Tibial artery (tissue), 4 donors: ENCODE results near the gene NUDT16L1.

Experiments used
- DNase-seq, 2 donors: peaks; one replicate each; pipeline ENCODE4 v3.0.0-alpha.2; 2019
- H3K27ac ChIP-seq, 2 donors: fragments of 200-600 bp; sonication (generic) in 1 of 2; 1 replicate in 1 of 2; 2 replicates in 1 of 2; pipeline ENCODE4 v1.5.1; 2018 to 2019; ENCODE audit warnings: mild to moderate bottlenecking in 1 of 2
- H3K27me3 ChIP-seq, 2 donors: fragments of 200-600 bp; sonication (generic) in 1 of 2; one replicate each; pipeline versions ENCODE4 v1.5.1 to v1.6.0; 2016 to 2019
- H3K36me3 ChIP-seq, 3 donors: fragments of 200-600 bp; sonication (generic) in 2 of 3; one replicate each; pipeline ENCODE4 v1.5.1; 2016 to 2019; ENCODE audit warnings: mild to moderate bottlenecking in 2 of 3
- H3K4me1 ChIP-seq, 4 donors: fragments of 200-600 bp; sonication (generic) in 2 of 4; 1 replicate in 3 of 4; 2 replicates in 1 of 4; pipeline ENCODE4 v1.5.1; 2016 to 2019
- H3K4me3 ChIP-seq, 2 donors: fragments of 200-600 bp; sonication (generic) in 1 of 2; 1 replicate in 1 of 2; 2 replicates in 1 of 2; pipeline ENCODE4 v1.5.1; 2018 to 2019; ENCODE audit warnings: mild to moderate bottlenecking in 2 of 2
- H3K9me3 ChIP-seq, 3 donors: fragments of 200-600 bp; sonication (generic) in 1 of 3; one replicate each; pipeline ENCODE4 v1.5.1; 2016 to 2019
- intact Hi-C: fragments of 100-400 bp; cut with DNase I; formaldehyde crosslinking; loops from one replicate; pipeline ENCODE4 v1.15.0; 2023; ENCODE audit warnings: low total_unique reads
- TF ChIP-seq, protein P1 (sequence below), 2 experiments: fragments of 200-600 bp in 1 of 2; fragments of 450-650 bp in 1 of 2; IDR thresholded peaks; one replicate each; pipeline ENCODE4 v1.5.1; 2017 to 2019; ENCODE audit warnings: antibody characterized with exemption in 2 of 2, mild to moderate bottlenecking in 1 of 2, moderate library complexity in 1 of 2

Gene NUDT16L1

DNA sequence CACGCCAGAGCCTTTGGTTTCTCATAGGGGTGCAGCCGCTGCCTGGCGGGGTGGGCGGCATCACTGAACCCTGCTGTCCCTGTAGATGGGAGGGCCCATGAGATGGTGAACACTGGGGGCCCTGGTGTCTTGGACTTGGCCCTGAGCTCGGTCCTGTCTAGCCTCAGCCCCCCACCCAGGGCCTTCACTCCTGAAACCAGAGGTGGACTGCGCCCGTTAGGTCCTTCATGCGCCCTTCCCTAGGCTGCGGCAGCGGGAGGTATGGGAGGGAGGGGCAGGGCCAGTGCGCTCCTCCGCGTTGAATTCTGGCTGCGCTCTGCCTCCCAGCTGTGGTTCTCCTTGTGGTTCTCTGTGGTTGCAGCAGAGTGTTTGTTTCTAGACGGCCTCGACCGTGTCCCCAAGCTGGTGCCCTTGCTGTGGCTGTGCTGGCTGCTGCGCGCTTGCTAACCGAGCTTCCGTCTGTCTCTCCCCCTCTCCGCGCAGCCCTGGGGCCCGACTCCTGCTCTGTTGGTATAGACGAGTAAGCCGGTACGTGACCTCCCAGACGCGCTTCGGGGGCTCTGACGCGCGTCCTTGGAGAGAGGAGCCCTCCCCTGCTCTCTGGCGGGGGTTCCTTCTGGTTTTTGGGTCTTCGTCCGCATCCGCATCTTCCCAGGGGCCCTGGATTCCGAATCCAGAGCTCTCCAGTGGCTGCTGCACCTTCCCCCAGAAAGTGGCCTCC, 7.4 kb upstream of the NUDT16L1 start:
- DNase-seq: no peak
- TF ChIP-seq, protein P1, sequence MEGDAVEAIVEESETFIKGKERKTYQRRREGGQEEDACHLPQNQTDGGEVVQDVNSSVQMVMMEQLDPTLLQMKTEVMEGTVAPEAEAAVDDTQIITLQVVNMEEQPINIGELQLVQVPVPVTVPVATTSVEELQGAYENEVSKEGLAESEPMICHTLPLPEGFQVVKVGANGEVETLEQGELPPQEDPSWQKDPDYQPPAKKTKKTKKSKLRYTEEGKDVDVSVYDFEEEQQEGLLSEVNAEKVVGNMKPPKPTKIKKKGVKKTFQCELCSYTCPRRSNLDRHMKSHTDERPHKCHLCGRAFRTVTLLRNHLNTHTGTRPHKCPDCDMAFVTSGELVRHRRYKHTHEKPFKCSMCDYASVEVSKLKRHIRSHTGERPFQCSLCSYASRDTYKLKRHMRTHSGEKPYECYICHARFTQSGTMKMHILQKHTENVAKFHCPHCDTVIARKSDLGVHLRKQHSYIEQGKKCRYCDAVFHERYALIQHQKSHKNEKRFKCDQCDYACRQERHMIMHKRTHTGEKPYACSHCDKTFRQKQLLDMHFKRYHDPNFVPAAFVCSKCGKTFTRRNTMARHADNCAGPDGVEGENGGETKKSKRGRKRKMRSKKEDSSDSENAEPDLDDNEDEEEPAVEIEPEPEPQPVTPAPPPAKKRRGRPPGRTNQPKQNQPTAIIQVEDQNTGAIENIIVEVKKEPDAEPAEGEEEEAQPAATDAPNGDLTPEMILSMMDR (IDR thresholded peaks at IDR 0.05): no peak
- intact Hi-C loops: loop anchor here (2.0 kb wide), 1 partner anchor 75 kb away; no protein-coding TSS in a partner anchor
- Histone ChIP-seq H3K4me1 (peaks cover 0 to 4% (median 0%) of the 10 kb centered on the region in 4 donors), H3K4me3 (no peak overlapping the region), H3K9me3 (no peaks in the 10 kb centered on the region), H3K36me3 (peaks cover 21 to 100% (median 78%) of the 10 kb centered on the region in 3 donors), H3K27me3 (no peaks in the 10 kb centered on the region), H3K27ac (no peak overlapping the region)

DNA sequence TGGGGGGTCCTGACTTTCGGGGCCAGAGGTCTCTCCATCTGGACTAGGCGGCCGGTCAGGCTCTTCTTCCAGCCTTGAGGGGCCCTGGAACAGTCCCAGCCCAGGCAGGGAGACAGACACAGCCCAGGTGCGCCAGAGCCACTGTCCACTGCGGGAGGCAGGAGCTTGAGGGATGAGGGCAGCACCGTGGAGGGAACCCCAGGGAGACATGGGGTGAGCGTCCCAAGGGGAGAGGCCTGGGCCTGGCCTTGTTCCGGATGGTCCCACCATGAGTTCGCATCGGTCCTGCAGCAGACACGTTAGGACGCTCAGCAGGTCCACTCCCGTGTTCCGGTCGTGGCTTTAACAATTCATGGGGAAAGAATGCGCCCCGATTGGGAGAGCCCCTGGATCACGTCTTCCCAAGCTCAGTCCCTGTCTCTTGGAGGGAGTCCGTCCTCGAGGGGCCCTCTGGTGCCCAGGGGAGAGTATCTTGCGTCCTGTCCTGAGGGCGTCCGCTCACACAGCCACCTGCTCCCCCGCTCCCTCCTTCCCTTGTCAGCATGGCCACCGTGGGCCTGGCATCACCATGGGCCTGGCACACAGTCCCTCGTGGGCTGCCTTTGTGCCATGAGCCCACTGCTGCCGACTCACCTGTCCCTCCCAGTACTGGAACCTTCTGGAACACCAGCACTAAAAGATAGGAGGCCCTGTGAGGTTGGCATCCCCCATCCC, 6.7 kb upstream of the NUDT16L1 start:
- TF ChIP-seq, protein P1 (IDR thresholded peaks at IDR 0.05): no peak

DNA sequence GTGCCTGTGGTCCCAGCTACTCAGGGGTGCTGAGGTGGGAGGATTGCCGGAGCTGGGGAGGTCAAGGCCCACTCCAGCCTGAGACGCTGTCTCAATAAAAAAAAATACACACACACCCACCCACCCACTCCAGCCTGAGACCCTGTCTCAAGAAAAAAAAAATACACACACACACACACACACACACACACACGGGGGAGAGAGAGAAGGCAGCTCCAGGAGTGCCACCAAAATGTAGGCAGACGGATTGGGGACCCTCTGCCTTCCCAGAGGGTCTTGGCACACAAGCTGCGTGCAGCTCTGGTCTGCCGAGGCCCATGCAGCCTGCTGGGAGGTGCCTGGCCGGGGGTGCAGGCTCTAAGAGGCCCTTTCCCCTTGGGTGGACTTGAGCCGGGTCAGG, 5.9 kb upstream of the NUDT16L1 start:
- peaks cover 21 to 85% (median 64%) of the 10 kb centered on the region in 3 donors for H3K36me3 ChIP-seq
- no peaks in the 10 kb centered on the region for H3K9me3 ChIP-seq
- H3K27ac ChIP-seq: no peak overlapping the region
- TF ChIP-seq, protein P1 (IDR thresholded peaks at IDR 0.05): no peak
- no peak for DNase-seq
- no peaks in the 10 kb centered on the region for H3K27me3 ChIP-seq
- intact Hi-C loops: no loop called here
- H3K4me1 ChIP-seq: peaks cover 0 to 5% (median 1%) of the 10 kb centered on the region in 4 donors
- H3K4me3 ChIP-seq: no peak overlapping the region

More for the DNA sequence above, 6.7 kb upstream of the NUDT16L1 start:
- H3K27me3 ChIP-seq: no peaks in the 10 kb centered on the region
- H3K27ac ChIP-seq: no peak overlapping the region
- intact Hi-C loops: no loop called here
- H3K4me1 ChIP-seq: no peaks in the 10 kb centered on the region
- no peak overlapping the region for H3K4me3 ChIP-seq
- H3K9me3 ChIP-seq: no peaks in the 10 kb centered on the region
- H3K36me3 ChIP-seq: peaks cover 21 to 92% (median 71%) of the 10 kb centered on the region in 3 donors
- no peak for DNase-seq

- Histone ChIP-seq H3K36me3 (peaks cover 16 to 78% (median 57%) of the 10 kb centered on the region in 3 donors), H3K27ac (no peak overlapping the region), H3K4me3 (no peak overlapping the region), H3K4me1 (peaks cover 0 to 12% (median 5%) of the 10 kb centered on the region in 4 donors), H3K9me3 (no peaks in the 10 kb centered on the region), H3K27me3 (no peaks in the 10 kb centered on the region)
- TF ChIP-seq, protein P1 (IDR thresholded peaks at IDR 0.05): no peak
- intact Hi-C loops: no loop called here
- peak in 1 of 2 donors; percentile 65 for DNase-seq
These were observed 5.3 kb upstream of the NUDT16L1 start for GRCh38 chr16:4687946-4688673.

DNA sequence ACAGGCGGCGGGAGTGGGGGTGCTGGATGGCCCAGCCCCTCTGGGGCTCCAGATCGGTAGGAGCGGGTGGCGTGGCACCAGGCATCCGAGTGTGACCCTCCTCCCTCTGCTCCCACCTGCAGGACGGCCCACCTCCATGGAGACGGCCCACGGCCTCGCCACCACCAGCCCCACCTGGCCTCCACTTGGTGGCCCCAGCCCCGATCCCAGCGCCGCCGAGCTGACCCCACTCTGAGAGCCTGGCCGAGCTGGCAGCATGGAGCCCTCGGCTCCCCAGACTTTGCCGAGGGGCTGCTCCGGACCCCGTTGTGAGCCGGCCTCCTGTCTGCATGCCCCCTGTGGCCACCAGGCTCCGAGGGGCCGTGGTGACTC, 4.7 kb upstream of the NUDT16L1 start:
- DNase-seq: peak in 1 of 2 donors; percentile 62
- Histone ChIP-seq H3K4me1 (peaks cover 0 to 13% (median 5%) of the 10 kb centered on the region in 4 donors), H3K9me3 (no peaks in the 10 kb centered on the region), H3K36me3 (peaks cover 16 to 72% (median 51%) of the 10 kb centered on the region in 3 donors), H3K27ac (no peak overlapping the region), H3K27me3 (no peaks in the 10 kb centered on the region), H3K4me3 (no peak overlapping the region)
- TF ChIP-seq, protein P1 (IDR thresholded peaks at IDR 0.05): no peak
- intact Hi-C loops: no loop called here
